OCI-LY7 (cell line): Measurements from ENCODE around the gene CDK14.

ENCODE experiments used
- CTCF ChIP-seq: fragments of 200-600 bp; sonication (generic); conservative IDR thresholded peaks from 2 replicates; pipeline ENCODE4 v1.5.1; 2014; ENCODE audit warnings: mild to moderate bottlenecking, antibody characterized with exemption, low read length, moderate library complexity, mixed read lengths
- EZH2phosphoT487 ChIP-seq: fragments of 200-600 bp; sonication (generic); IDR thresholded peaks from 2 replicates; pipeline ENCODE4 v1.6.1; 2018; ENCODE audit warnings: low read depth, borderline replicate concordance, mild to moderate bottlenecking, mixed run types, antibody characterized with exemption, low read length, moderate library complexity, mixed read lengths

DNA sequence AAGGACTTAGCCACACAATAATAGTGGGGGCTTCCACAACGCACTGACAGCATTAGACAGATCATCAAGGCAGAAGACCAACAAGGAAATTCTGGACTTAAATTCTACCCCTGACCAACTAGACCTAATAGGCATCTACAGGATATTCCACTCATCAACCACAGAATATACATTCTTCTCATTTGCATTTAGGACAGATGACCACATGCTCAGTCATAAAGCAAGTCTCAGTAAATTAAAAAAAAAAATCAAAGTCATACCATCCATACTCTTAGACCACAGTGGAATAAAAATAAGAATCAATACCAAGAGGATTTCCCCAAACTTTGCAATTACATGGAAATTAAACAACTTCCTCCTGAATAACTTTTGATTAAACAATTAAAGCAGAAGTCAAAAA is 155.9 kb downstream of the CDK14 start:
- TF ChIP-seq CTCF (no peak), EZH2phosphoT487 (no peak)
